ENCODE measurements around the gene FASLG. TPM values are rescaled to one million over a fixed set of nuclear protein-coding genes. Genes with fewer than 3 reads are reported as not detected.

Gene FASLG, protein sequence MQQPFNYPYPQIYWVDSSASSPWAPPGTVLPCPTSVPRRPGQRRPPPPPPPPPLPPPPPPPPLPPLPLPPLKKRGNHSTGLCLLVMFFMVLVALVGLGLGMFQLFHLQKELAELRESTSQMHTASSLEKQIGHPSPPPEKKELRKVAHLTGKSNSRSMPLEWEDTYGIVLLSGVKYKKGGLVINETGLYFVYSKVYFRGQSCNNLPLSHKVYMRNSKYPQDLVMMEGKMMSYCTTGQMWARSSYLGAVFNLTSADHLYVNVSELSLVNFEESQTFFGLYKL
- total RNA-seq: not detected in 2 replicates

GRCh38 chr1:172658871-172659453 is at the start of gene FASLG:
Gene FASLG, plus strand, starts transcription at chr1:172659103. Its CDS starts 99 bp downstream, at chr1:172659202.

Other genes with a start within 250 kb of the FASLG start
- gene C1orf105, start 238.4 kb upstream of the FASLG start, total RNA-seq: not detected in 2 replicates
- gene PIGC, start 215.0 kb upstream of the FASLG start, total RNA-seq: 10.8 and 11.1 TPM in 2 replicates
- 12.6 and 22.8 TPM in 2 replicates for gene SUCO, start 126.0 kb upstream of the FASLG start, total RNA-seq

Data from bladder microvascular endothelial cell (primary cell).